ENCODE results near the gene FSCN2. TPM values are rescaled to one million over a fixed set of nuclear protein-coding genes. Genes with fewer than 3 reads are reported as not detected.

FSCN2 gene
- total RNA-seq, 1 donor from 2014 or later, result 5.6 TPM

DNA sequence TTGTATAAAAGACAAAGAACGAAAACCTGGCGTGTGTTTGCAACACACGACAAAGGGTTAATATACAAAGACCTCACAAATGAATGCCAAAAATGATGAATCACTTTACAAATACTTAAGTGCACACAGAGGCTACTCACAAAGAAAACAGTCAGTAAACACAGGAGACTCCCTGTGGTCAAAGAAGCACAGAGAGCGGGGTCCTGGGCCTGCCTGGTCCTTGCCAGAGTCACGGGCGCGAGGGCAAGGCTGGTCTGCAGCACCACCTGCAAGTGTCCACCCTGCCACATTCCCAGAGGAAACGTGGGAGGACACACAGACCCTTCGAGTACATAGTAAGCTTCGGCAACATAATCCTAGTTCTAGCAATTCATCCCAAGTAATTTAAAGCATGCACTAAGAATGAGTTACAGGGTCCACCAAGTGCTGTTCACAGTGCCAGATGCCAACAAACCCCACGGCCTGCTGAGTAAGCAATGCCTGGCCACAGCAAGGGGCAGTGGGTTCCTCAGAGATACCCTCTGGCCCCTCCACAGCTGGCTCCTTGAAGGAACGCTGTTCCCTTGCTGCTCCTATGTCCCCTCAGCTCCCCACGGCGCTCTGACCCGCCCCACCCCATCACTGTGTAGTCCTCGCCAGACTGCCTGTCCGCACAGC lies 48.6 kb downstream of the FSCN2 start:
- Mint-ChIP-seq H3K27ac (ENCODE audit: unreplicated experiment) (peak overlapping the region; percentile 97), H3K4me1 (ENCODE audit: low read depth, unreplicated experiment) (peaks cover 55% of the 10 kb centered on the region)
- FAIRE-seq, result peak; percentile 80

DNA sequence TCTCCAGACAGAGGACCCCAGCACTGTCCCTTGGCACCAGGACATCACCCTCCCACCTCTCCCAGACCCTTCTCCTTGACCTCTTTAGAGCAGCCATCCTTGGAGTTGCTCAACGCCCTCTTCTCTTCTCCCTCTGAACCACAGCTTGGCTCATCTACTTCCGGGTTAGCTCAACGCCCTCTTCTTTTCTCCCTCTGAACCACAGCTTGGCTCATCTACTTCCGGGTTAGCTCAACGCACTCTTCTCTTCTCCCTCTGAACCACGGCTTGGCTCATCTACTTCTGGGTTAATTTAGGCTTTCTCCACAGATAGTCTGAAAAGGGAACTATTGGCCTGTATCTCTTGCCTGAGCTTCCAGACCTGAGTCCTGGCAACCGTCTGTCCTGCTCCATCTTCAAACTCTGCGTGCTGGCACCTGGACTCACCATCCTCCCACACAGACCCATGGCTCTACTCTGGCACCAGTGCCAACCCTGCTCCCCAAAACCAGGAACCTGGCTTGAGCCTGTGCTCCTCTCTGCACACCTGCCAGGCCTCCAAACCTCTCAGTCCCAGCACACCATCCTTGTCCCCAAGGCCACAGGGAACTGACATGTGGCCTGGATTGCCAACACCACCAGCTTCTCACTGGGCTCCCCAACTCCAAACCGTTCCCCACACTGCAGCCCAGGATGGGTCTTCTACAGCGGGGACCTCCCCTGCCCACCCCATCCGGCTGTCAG lies 49.3 kb downstream of the FSCN2 start:
- H3K79me2 ChIP-seq (ENCODE audit: insufficient read depth, low read length), result peaks cover 61% of the 10 kb centered on the region
- peak overlapping the region; percentile 75 for H3K4me2 ChIP-seq (ENCODE audit: low read length)
- H3K4me3 ChIP-seq (ENCODE audit: insufficient read depth, low read depth, low read length), result peak overlapping the region; percentile 25
- Mint-ChIP-seq H3K27me3 (ENCODE audit: low read depth, unreplicated experiment) (no peaks in the 10 kb centered on the region), H3K4me1 (ENCODE audit: low read depth, unreplicated experiment) (peaks cover 62% of the 10 kb centered on the region), H3K36me3 (ENCODE audit: low read depth, unreplicated experiment) (peaks cover 47% of the 10 kb centered on the region), H3K9me3 (ENCODE audit: unreplicated experiment) (peaks cover 2% of the 10 kb centered on the region), H3K4me3 (ENCODE audit: unreplicated experiment) (peak overlapping the region; percentile 77), H3K27ac (ENCODE audit: unreplicated experiment) (peak overlapping the region; percentile 97)
- H3K9me3 ChIP-seq (ENCODE audit: insufficient read depth, low read depth, low read length), result no peaks in the 10 kb centered on the region
- TF ChIP-seq EZH2 (IDR thresholded peaks at IDR 0.05; ENCODE audit: insufficient read depth, low read length), result no peak
- no peak for TF ChIP-seq CTCF (IDR thresholded peaks at IDR 0.05; ENCODE audit: insufficient read depth, low read depth, low read length)
- H3K27ac ChIP-seq (ENCODE audit: low read depth, low read length), result peak overlapping the region; percentile 85
- no peak for DNase-seq (ENCODE audit: low read depth)
- H3K9ac ChIP-seq (ENCODE audit: low read length), result peak overlapping the region; percentile 51
- H3K36me3 ChIP-seq (ENCODE audit: insufficient read depth, low read length), result peaks cover 10% of the 10 kb centered on the region
- peaks cover 18% of the 10 kb centered on the region for H4K20me1 ChIP-seq (ENCODE audit: insufficient read depth, low read length)
- no peak for FAIRE-seq
- peaks cover 62% of the 10 kb centered on the region for H3K4me1 ChIP-seq (ENCODE audit: insufficient read depth, low read length)
- no peaks in the 10 kb centered on the region for H3K27me3 ChIP-seq (ENCODE audit: insufficient read depth, low read length)
- H2AFZ ChIP-seq (ENCODE audit: low read depth, low read length), result no peak overlapping the region

More for the DNA sequence above, 48.6 kb downstream of the FSCN2 start:
- H2AFZ ChIP-seq (ENCODE audit: low read depth, low read length), result no peak overlapping the region
- peak overlapping the region; percentile 25 for H3K4me3 ChIP-seq (ENCODE audit: insufficient read depth, low read depth, low read length)
- no peaks in the 10 kb centered on the region for H3K9me3 ChIP-seq (ENCODE audit: insufficient read depth, low read depth, low read length)
- H3K4me3 Mint-ChIP-seq (ENCODE audit: unreplicated experiment), result peak overlapping the region; percentile 60
- H4K20me1 ChIP-seq (ENCODE audit: insufficient read depth, low read length), result peaks cover 13% of the 10 kb centered on the region
- H3K36me3 ChIP-seq (ENCODE audit: insufficient read depth, low read length), result peaks cover 8% of the 10 kb centered on the region
- no peaks in the 10 kb centered on the region for H3K27me3 ChIP-seq (ENCODE audit: insufficient read depth, low read length)
- peak overlapping the region; percentile 85 for H3K27ac ChIP-seq (ENCODE audit: low read depth, low read length)
- TF ChIP-seq CTCF (IDR thresholded peaks at IDR 0.05; ENCODE audit: insufficient read depth, low read depth, low read length) (no peak), EZH2 (IDR thresholded peaks at IDR 0.05; ENCODE audit: insufficient read depth, low read length) (no peak)
- H3K4me1 ChIP-seq (ENCODE audit: insufficient read depth, low read length), result peaks cover 56% of the 10 kb centered on the region
- peak overlapping the region; percentile 75 for H3K4me2 ChIP-seq (ENCODE audit: low read length)
- peak overlapping the region; percentile 51 for H3K9ac ChIP-seq (ENCODE audit: low read length)
- peaks cover 47% of the 10 kb centered on the region for H3K36me3 Mint-ChIP-seq (ENCODE audit: low read depth, unreplicated experiment)
- DNase-seq (ENCODE audit: low read depth), result peak; percentile 91
- H3K27me3 Mint-ChIP-seq (ENCODE audit: low read depth, unreplicated experiment), result no peaks in the 10 kb centered on the region
- H3K9me3 Mint-ChIP-seq (ENCODE audit: unreplicated experiment), result peaks cover 2% of the 10 kb centered on the region
- peaks cover 56% of the 10 kb centered on the region for H3K79me2 ChIP-seq (ENCODE audit: insufficient read depth, low read length)

Data from astrocyte (in vitro differentiated cells and primary cell).